ENCODE measurements around the gene PCCA. TPM values are rescaled to one million over a fixed set of nuclear protein-coding genes. Genes with fewer than 3 reads are reported as not detected.
"Not testable (repeated sequence)": the region's sequence is repeated elsewhere in the genome, so short reads cannot be mapped to it uniquely, and the experiment has no call there.

The PCCA gene
- total RNA-seq, 2 donors from 2014 or later = 52.7 to 66.4 TPM

- Histone ChIP-seq H3K27ac (no peak overlapping the region), H3K36me3 (no peaks in the 10 kb centered on the region), H3K9me3 (no peaks in the 10 kb centered on the region), H3K27me3 (replicated peaks; ENCODE audit: insufficient read depth) (no peaks in the 10 kb centered on the region), H3K4me3 (no peak overlapping the region), H3K4me1 (replicated peaks) (no peaks in the 10 kb centered on the region)
- DNase-seq (ENCODE audit: low spot score) = no peak
- intact Hi-C loops (cut with DNase I) = no loop called here
- TF ChIP-seq POLR2AphosphoS5 (IDR thresholded peaks at IDR 0.05) (no peak), POLR2A (IDR thresholded peaks at IDR 0.05) (no peak), CTCF (IDR thresholded peaks at IDR 0.05) (no peak)
These were observed 293.9 kb downstream of the PCCA start for GRCh38 chr13:100382785-100383184.

- Histone ChIP-seq H3K36me3 (no peaks in the 10 kb centered on the region), H3K27me3 (replicated peaks; ENCODE audit: insufficient read depth) (no peaks in the 10 kb centered on the region), H3K4me1 (replicated peaks) (no peaks in the 10 kb centered on the region), H3K27ac (no peak overlapping the region), H3K4me3 (no peak overlapping the region), H3K9me3 (no peaks in the 10 kb centered on the region)
- intact Hi-C loops (cut with DNase I) = no loop called here
- 91% methylated on average over 3 of the region's 3 CpGs for WGBS
- DNase-seq (ENCODE audit: low spot score) = no peak
- TF ChIP-seq POLR2AphosphoS5 (IDR thresholded peaks at IDR 0.05) (no peak), CTCF (IDR thresholded peaks at IDR 0.05) (no peak), POLR2A (IDR thresholded peaks at IDR 0.05) (no peak)
These were observed 298.5 kb downstream of the PCCA start for GRCh38 chr13:100387416-100387815.

GRCh38 chr13:100388150-100388549 is 299.3 kb downstream of the PCCA start:
- H3K36me3 ChIP-seq; intact Hi-C loops (cut with DNase I); H3K4me1 ChIP-seq (replicated peaks); DNase-seq (ENCODE audit: low spot score); H3K27me3 ChIP-seq (replicated peaks; ENCODE audit: insufficient read depth); H3K9me3 ChIP-seq; H3K4me3 ChIP-seq; H3K27ac ChIP-seq: not testable (repeated sequence)
- WGBS = 98% methylated on average over 5 of the region's 5 CpGs

- Histone ChIP-seq H3K36me3 (no peaks in the 10 kb centered on the region), H3K27ac (no peak overlapping the region), H3K4me1 (replicated peaks) (no peaks in the 10 kb centered on the region), H3K9me3 (no peaks in the 10 kb centered on the region), H3K27me3 (replicated peaks; ENCODE audit: insufficient read depth) (no peaks in the 10 kb centered on the region), H3K4me3 (no peak overlapping the region)
- WGBS = 87% methylated on average over 4 of the region's 4 CpGs
- no peak for DNase-seq (ENCODE audit: low spot score)
- TF ChIP-seq POLR2AphosphoS5 (IDR thresholded peaks at IDR 0.05) (no peak), POLR2A (IDR thresholded peaks at IDR 0.05) (no peak), CTCF (IDR thresholded peaks at IDR 0.05) (no peak)
- intact Hi-C loops (cut with DNase I) = no loop called here
These were observed 300.0 kb downstream of the PCCA start for GRCh38 chr13:100388923-100389322.

GRCh38 chr13:100389617-100390016 is 300.7 kb downstream of the PCCA start:
- intact Hi-C loops (cut with DNase I) = no loop called here
- no peaks in the 10 kb centered on the region for H3K27me3 ChIP-seq (replicated peaks; ENCODE audit: insufficient read depth)
- H3K27ac ChIP-seq = no peak overlapping the region
- H3K9me3 ChIP-seq = no peaks in the 10 kb centered on the region
- TF ChIP-seq POLR2AphosphoS5 (IDR thresholded peaks at IDR 0.05) = no peak
- no peak for TF ChIP-seq CTCF (IDR thresholded peaks at IDR 0.05)
- TF ChIP-seq POLR2A (IDR thresholded peaks at IDR 0.05) = no peak
- H3K4me3 ChIP-seq = no peak overlapping the region
- H3K4me1 ChIP-seq (replicated peaks) = no peaks in the 10 kb centered on the region
- WGBS = 92% methylated on average over 3 of the region's 3 CpGs
- DNase-seq (ENCODE audit: low spot score) = no peak
- H3K36me3 ChIP-seq = no peaks in the 10 kb centered on the region

Data from prostate gland (tissue), 2 donors.